Activated T-helper 9 cell treated with anti-CD3 and anti-CD28 coated beads, Interleukin-2, amount 50 U/mL, for 16 hours (primary cell): ENCODE data around the gene ASB12.
A peak's percentile ranks its signal among the peaks of the same experiment; 100 is the strongest.
"Not testable (repeated sequence)": the region's sequence is repeated elsewhere in the genome, so short reads cannot be mapped to it uniquely, and the experiment has no call there.

Experiments
- DNase-seq: peaks from one replicate; pipeline ENCODE4 v3.0.0-alpha.2; 2020; ENCODE audit warnings: low read depth

The ASB12 gene, protein sequence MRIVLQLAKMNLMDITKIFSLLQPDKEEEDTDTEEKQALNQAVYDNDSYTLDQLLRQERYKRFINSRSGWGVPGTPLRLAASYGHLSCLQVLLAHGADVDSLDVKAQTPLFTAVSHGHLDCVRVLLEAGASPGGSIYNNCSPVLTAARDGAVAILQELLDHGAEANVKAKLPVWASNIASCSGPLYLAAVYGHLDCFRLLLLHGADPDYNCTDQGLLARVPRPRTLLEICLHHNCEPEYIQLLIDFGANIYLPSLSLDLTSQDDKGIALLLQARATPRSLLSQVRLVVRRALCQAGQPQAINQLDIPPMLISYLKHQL

DNA sequence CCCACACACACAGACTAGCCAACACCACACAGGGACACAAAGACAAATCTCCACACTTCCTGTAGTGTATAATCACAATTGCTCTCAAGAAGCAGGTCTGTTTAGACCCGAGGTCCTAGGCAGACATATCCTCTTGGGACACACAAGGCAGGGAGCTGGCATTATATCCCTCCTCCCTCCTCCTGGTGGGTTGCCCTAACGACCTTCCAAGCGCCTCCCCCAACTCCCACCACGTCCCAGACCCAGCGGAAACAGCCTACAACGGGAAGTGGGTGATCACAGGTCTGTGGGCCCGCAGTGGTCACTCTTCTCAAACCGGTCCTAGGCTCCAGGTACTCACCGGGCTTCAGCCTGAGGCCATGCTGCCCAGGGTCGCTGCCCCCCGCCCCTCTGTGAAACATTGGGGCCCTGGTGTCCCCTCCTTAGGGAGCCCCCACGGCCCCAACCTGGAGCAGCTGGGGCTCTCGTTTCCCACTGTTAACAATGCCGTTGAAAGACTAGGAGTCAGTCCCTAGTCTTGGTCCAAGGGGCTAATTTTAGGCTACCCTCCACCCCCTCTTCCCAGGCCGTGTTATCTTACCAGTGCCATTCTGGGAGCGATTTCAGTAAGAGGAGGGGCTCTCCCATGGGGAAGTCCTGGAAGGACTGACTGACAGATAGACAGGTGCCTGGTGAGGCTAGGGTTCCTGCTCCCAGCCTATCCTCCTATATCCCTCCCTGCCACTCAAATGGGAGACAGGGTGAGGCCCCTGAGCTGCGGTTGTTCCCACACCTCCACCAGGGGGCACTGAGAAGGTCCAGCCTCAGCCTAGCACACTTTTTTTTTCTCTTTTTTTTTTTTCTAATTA lies at the start of gene ASB12:
Gene ASB12, minus strand, starts transcription at position 485 of the 848 bp plus-strand sequence. CDS start 4,957 bp downstream, outside the sequence.
- DNase-seq, result no peak

DNA sequence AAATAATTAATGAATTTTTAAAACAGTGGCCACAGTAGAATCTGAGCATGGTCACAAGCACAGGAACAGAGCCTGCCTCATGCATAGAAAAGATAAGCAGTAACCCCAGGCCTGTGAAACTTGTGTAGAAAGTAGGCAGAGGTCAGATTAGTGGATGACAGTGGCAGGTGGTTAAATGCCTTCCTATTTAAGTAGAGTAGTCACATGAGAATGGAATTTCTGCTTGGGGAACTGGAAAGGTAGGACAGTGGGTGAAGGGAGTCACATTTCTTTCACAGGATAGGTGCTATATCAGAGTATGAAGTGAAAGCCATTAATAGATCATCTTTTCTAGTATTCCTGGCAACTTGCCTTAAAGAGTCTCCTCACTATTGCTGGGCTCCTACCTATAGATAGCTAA lies 34.9 kb upstream of the ASB12 start:
- DNase-seq, result no peak

DNA sequence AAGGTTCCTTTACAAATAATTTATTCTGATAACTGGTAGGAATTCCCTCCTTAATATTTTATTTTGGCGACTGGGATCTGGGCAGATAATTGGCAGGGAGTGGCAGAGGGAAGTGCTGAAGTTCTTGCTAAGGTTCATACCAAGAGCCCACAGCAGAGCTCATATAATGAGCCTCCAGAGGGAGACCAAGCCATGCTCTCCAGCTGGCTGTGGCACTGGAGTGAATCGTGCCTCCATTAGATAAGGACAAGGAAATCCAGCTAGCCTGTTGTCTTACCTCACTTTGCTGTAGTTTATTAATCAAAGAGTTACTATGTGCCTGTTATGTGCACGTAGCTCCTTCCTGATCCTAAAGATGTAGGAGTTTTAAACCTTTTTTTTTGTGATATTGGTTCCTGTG lies 1.3 kb downstream of the ASB12 start:
- no peak for DNase-seq

DNA sequence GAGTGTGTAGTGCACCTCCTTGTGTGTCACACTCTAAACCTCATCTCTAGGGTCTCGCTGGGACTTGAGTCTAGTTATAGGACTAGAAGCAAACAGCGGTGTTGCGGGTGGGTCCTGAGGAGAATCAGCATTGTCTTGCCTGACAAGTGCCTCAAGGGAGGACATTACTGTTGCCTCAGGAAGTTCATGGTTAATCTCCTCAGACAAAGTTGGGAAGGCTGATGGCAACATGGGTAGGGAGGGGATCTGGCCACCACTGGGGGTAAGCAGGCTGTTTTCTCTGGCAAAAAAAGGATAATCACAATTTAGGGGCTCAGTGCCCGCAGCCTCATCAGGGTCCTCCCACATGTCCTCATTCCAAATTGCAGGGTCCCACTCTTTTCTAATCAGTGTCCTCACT lies 12.4 kb downstream of the ASB12 start:
- no peak for DNase-seq

DNA sequence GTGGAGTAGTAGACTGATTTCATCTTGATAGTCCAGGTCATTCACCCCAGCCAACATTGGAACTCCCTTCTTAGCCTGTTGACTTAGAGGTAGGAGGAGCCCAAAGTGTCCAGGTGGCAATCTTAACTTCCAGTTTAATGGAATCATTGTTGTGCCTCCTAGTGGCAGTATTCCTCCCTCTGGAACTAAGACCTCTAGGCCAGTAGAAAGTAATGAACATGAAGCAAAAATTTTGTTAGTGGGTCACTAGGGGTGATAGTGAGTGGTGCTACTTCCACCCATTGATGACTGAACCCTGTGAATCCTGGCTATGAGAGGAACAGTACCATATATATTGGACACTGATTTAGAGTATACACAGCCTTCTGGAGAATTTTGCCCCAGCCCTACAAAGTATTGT lies 16.4 kb downstream of the ASB12 start:
- not testable (repeated sequence) for DNase-seq

DNA sequence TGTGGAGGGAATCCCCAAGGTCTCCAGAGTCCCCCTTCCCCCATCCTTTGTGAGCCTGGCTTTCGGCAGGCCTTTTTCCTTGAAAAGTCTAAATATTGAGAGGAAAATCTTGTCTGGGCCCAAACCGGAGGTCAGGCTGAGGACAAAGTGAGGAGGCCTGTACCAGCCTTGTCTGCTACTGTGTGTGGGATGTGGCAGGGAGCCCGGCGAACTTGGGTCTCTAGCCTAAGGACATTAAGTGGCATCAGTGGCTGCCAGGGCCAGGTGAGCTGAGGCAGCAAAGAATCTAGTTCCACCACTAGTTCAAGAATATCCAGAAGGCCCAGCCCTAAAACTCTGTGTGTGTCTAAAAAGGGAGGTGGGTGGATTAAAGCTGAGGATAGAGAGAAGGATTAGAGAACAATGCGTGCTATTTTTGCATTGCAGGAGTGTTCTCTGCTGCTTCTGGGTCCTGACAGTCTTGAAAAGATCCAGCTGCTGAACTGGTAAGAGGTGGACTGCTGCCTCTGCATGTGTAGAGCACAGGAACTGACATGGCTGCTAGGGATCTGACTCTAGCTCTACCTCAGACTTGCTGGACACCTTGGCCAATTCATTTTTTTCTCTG lies 23.7 kb downstream of the ASB12 start:
- no peak for DNase-seq

DNA sequence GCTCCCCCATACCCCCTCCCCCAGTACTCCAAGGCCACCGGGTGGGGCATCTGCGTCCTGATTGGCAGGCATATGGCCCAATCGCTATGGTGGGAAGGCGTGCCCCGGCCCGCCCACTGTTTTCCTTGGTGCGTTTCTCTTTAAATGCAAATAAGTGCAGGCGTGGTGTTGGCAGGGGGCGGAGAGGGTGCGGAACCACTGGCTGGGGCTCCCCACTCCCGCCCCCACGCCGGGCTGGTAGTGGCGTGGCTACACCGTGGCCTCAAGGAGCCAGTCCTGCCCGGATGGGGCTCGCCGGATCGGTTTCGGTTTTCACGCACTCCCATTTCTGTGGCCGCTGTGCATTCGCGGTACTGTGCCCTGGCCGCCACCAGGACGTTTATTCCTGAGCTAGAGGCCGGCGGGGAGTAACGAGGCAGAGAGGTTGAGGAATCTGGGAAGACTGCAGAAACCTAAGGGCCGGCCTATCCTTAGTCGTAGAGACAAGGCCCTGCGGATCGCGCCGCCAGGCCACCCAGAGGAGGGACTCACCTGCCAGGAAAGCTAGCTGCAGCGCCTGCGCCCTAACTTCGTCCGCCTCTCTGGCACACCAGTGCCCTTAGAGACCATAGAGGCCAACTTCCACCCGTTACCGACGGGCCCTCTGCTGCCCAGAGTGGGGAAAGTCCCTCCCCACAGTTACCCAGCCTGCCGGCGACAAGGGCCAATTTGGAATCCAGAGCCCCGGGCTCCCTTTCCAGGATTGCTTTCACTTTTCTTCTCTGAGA lies 24.5 kb downstream of the ASB12 start:
- DNase-seq, result peak; percentile 76

DNA sequence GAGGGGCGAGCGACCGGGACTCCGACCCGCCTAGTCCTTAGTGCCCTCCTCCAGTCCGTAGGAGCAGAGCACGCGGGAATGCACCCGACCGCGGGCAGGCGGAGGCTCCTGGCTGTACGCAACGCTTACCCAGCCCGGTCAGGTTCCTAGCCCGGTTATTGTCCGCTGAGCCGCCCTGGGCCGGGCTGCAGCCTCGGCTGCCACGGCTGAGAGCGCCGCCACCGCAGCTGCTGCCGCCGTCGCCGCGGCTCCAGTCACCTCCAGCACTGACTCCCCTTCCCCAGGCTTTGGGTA lies 25.0 kb downstream of the ASB12 start, which contains the start of gene AMER1:
Gene AMER1, minus strand, starts transcription at position 268 of the 294 bp plus-strand sequence. CDS start 12,422 bp downstream, outside the sequence.
- DNase-seq, result no peak

DNA sequence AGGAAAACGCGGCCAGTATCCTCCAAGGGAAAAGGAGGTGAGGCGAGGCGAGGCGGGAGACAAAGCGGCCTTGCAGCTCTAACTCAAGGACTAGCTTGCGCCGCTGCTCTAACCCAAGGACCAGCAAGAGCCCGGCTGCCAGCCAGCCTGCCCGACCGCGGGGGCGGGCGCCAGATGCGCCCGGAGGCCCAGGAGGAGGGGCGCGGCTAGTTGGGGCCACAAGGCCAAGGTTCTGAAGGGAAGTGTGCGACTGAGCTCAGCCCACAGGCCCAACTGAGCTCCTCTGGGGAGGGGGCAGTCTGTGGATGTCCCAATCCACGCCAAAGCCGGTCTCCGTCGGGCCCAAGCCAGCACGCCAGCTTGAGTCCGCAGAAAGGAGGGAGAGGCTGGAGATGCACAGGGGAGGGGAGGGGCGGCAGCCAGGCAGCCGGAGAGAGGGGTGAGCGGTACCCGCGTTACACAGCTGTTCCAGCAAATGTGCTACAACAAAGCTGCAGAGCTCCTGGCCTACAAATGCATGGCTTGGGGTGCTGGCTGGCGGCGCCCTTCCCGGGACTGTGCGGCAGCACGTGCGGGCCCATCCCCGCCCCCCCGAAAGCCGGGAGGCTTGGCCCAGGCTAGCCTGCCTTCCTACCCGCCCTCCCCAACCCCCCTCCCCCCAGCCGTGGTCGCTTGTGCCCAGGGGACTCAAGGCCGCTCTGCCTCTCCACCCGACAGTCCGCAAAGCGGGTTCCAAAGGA lies 25.5 kb downstream of the ASB12 start:
- no peak for DNase-seq

DNA sequence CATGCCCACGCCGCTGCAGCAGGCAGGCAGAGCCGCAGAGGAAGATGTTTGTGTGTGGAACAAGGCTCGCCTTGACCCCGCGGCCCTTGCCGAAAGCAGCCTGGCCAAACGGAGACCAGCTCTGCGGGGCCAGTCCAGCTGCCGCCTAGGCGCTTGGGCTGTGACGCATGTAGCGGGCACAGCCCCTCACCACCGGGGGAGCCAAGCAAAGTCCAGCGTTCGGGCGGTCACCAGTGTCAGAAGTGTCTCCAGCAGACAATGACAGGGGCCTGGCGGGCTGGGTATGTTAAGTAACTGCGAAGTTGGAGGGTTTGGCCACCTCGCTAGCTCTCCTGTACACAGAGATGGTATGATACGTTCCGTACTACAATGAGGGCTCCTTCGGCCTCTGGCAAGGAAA lies 26.2 kb downstream of the ASB12 start:
- no peak for DNase-seq

DNA sequence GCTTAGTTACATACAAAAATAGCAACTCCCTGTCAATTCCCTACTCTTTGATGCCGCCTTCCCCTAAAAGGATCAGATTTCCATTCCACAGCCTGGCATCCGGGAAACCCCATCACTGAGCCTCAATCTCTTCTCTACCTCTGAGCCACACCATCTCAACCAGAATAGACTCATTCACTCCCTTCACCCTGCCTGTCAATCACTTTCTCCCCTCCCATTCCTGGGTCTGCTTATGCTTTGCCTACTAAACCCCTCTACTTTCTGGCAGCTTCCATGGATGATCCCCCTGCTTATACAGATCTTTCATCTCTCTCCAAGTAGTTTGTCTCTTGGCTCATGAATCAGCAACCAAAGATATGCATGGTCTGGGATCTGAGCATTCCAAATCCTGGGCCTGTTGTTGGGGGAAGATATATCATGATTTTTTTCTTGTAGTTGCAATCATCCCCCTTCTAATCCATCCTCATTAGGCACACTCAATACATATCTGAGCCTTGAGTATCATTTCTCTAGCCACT lies 27.5 kb downstream of the ASB12 start:
- DNase-seq, result no peak

DNA sequence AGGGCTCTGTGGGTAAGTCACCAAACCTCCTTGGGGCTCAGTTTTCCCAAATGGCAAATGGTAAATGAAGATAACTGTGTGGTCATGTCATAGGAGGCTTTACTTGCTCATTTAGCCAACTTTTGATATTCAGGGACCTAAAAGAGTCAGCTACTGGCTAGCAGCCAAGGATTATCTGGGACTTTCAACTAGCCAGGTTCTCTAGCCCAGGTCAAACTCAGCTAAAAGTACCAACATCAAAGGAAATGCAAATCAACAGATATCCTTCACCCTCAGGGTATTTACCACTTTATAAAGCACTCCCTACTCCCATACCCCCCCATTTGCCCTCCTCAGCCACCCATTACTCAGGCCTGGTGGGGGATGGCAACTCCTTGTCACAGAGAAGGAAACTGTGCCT lies 32.4 kb downstream of the ASB12 start:
- no peak for DNase-seq

DNA sequence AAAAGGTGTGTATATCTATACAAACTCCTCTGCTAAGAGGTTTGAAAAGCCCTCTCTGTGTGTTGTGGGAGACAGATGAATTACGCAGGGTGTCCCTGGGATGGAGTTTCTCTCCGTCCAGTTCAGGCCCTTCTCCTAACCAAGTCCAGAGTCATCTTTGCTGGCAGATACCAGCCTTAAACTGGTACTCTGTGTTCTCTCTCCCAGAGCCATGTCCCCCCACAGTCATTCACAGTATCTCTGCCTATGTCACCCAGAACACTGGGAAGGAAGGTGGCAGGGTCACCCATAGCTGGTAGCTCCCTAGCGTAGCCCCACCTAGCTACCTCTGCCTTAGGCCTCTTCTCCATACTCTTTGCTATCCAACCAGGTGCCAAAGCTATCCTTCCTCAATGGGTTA lies 33.8 kb downstream of the ASB12 start:
- no peak for DNase-seq

DNA sequence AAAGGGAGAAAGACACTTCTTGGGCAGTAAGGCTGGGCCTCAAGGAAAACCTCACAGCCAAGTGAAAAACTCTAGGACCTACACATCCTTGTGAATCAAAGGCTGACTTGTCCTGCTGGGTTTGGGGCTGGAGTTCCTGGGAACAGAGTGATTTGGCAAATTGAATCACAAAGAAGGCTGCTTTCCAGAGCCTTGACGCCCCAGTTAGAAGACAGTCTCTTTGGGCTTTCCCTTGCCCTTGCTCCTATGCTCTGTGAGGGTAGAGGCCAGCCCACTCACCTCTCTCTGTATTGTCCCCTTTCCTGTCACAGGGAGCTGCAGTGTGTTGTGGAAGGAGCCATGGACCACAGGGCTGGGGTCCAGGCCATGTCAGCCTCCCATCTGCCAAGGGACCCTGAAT lies 34.5 kb downstream of the ASB12 start:
- DNase-seq, result no peak

DNA sequence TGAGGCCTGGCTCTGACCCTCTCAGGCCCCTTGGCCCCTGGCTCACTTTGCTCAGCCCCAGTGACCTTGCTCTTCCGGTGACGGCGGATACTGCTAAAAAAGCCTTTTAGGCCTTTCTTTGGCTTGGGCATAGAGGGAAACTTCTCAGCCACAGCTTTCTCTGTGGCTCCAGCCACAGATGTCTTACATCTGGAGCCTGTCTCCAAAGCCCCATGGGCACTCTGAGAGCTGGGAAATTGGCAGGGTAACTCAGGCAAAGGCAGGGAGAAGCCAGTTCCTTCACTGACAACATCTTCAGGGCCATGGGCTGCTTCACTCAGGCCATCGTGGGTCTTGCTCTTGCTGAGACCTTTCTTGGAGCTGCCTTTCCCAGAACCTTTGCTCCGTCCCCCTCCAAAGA lies 37.7 kb downstream of the ASB12 start:
- no peak for DNase-seq

DNA sequence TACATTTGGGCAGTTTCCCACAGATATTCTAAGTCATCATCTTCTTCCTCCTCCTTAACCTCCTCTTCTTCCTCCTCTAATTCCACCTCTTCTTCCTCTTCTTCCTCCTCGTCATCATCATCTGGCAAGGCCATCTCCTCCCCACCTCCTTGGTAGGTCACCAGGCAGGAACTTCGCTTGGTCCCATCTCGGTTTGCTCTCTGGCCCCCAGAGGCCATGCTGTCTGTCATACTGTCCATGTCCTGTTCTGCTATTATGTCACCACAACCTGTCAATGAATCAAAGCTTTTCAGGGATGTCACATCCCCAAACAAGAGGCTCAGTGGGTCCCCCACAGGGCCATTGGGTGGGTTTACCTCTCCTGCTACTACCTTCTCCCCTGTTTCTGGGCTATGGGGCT lies 38.4 kb downstream of the ASB12 start:
- no peak for DNase-seq

DNA sequence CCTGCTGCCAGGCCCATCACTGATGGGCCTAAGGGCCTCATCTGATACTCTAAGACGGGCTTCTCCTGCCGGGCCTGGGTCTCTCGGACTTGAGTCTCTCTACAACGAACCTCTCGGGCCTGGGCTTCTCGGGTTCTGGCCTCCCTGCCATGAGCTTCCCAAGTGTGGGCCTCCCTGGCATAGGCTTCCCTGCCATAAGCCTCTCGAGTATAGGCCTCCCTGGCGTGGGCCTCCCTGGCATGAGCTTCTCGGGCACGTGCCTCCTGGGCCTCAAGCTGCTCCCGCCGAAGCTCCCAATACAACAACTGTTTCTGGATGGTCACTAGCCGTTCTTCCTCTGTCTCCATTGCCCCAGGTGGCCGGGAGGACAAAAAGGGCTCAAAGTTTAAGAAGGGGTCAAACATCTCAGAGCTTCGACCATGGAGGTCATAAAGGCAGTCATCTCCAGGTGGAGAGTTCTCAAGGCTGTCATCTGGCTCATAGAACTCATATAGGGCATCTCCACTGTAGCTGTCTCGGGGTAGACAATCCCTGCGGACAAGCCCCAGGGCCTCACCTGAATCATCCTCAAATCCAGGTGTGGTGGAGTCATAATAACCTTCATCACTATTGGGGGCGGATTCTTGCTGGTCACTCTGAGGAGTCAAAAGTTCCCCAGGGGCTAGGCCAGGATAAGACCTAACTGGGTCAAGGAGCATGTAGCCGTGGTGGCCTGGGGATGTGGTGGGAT lies 39.0 kb downstream of the ASB12 start:
- DNase-seq, result no peak

DNA sequence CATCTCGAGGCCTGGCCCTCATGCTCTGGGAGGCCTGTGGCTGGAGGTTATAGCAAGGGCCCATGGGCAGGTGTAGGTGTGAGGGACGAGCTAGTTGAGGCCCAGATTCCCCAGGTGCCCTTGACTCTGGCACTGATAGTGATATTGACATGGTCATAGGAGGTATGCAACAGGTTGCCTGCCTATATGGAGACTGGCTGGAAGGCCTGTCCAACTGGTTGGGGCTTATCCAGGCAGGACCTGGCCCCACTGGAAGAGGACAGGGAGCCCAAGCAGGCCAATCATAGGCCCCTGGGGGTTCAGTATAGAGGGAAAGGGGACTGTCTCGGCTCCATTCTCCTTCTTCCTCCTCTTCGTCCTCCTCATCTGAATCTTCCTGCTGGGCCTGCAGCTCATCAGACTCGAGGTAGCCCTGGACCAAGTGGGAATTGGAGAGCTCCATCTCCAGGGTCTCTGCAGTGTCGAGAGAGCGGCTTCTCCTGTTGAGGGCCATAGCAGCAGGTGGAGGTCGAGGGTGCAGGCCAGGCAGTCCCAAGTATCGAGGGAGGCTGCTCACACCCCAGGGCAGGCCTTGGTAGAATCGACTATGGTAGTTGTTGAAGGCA lies 40.2 kb downstream of the ASB12 start:
- no peak for DNase-seq

DNA sequence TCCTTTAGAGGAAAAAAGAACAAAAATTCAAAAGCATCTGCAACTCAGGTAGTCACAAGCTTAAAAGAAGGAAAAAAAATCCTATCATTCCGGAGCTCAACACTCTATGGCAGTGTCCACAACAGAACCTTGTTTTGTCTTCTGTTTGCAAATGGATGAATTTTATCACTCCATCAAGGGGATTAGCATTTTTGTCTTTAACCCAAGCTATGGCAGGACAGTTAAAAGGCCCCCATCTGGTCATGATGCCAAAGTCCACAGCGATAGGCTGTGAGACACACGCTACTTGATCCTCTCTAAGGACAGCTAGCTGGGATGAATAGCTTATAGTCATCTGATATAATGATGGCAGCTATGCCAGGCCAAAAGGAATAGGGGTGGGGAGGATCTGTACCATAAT lies 41.5 kb downstream of the ASB12 start:
- DNase-seq, result no peak

DNA sequence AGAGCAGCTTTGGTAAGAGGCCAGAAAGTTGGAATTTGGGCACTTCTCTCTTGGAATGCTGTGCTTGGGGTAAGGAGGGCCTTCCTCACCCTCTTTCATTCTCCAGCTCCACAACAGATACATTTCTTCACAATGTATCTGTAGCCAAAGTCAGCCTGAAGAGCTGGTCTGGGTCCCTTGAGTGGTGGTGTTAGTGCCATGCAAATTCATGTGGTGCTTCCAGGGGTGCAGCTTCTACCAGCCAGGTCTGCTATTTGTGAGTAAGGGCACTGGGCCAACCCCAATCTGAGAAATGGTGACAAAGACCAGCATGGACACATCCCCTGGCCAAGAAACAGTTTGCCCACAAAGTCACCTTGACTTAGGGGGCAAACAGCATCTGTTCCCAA lies 42.7 kb downstream of the ASB12 start:
- no peak for DNase-seq
